NCI-H187 (cell line): ENCODE measurements around the gene AKAIN1.

ENCODE experiments used
- DNase-seq, 2 experiments: peaks; one replicate each; lab custom pipeline; 2025; lab: John Stamatoyannopoulos, UW

Gene AKAIN1

GRCh38 chr18:5159080-5159479 lies 38.0 kb downstream of the AKAIN1 start:
- DNase-seq: no peak

- DNase-seq: no peak
These were observed 38.5 kb downstream of the AKAIN1 start for GRCh38 chr18:5158587-5158986.

GRCh38 chr18:5158172-5158571 lies 38.9 kb downstream of the AKAIN1 start:
- DNase-seq: no peak

GRCh38 chr18:5155907-5156287 lies 41.2 kb downstream of the AKAIN1 start:
- no peak for DNase-seq

- no peak for DNase-seq
These were observed 41.7 kb downstream of the AKAIN1 start for GRCh38 chr18:5155218-5155906.

- DNase-seq: no peak
These were observed 44.6 kb downstream of the AKAIN1 start for GRCh38 chr18:5152343-5153020.

GRCh38 chr18:5150894-5151293 lies 46.2 kb downstream of the AKAIN1 start:
- DNase-seq: no peak

- no peak for DNase-seq
These were observed 51.0 kb downstream of the AKAIN1 start for GRCh38 chr18:5146093-5146492.

- no peak for DNase-seq
These were observed 51.8 kb downstream of the AKAIN1 start for GRCh38 chr18:5145168-5145825.

GRCh38 chr18:5144629-5145028 lies 52.4 kb downstream of the AKAIN1 start:
- DNase-seq: no peak

- DNase-seq: no peak
These were observed 54.2 kb downstream of the AKAIN1 start for GRCh38 chr18:5142859-5143258.

- DNase-seq: no peak
These were observed 54.9 kb downstream of the AKAIN1 start for GRCh38 chr18:5142131-5142530.

- DNase-seq: no peak
These were observed 59.8 kb downstream of the AKAIN1 start for GRCh38 chr18:5137261-5137660.

- no peak for DNase-seq
These were observed 64.1 kb downstream of the AKAIN1 start for GRCh38 chr18:5132987-5133386.

- no peak for DNase-seq
These were observed 74.8 kb downstream of the AKAIN1 start for GRCh38 chr18:5122272-5122671.

- no peak for DNase-seq
These were observed 86.8 kb downstream of the AKAIN1 start for GRCh38 chr18:5110266-5110665.

GRCh38 chr18:5107988-5108387 lies 89.1 kb downstream of the AKAIN1 start:
- no peak for DNase-seq

- DNase-seq: no peak
These were observed 90.3 kb downstream of the AKAIN1 start for GRCh38 chr18:5106730-5107129.

- no peak for DNase-seq
These were observed 92.8 kb downstream of the AKAIN1 start for GRCh38 chr18:5104246-5104645.

GRCh38 chr18:5103693-5104092 lies 93.4 kb downstream of the AKAIN1 start:
- no peak for DNase-seq

- DNase-seq: no peak
These were observed 93.8 kb downstream of the AKAIN1 start for GRCh38 chr18:5103286-5103685.

GRCh38 chr18:5097116-5097703 lies 99.8 kb downstream of the AKAIN1 start:
- DNase-seq: no peak

GRCh38 chr18:5095239-5095638 lies 101.8 kb downstream of the AKAIN1 start:
- DNase-seq: no peak
